ENCODE results near the gene PEX13. TPM values are rescaled to one million over a fixed set of nuclear protein-coding genes. Genes with fewer than 3 reads are reported as not detected.

The PEX13 gene
- total and polyA plus RNA-seq, 10 of the 15 experiments (the other 5 are each of a cell fraction or from before 2014, with no cell fraction given): 2.6 to 27.6 (median 17.8) TPM

DNA sequence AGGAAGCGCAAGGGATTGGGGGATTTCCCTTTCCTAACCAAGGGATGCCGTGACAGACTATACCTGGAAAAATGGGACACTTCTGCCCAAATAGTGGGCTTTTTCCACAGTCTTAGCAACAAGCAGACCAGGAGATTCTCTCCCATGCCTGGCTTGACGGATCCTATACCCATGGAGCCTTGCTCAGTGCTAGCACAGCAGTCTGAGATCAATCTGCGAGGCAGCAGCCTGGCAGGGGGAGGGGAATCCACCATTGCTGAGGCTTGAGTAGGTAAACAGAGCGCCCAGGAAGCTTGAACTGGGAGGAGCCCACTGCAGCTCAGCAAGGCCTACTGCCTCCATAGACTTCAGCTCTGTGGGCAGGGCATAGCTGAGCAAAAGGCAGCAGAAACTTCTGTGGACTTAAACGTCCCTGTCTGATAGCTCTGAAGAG lies 3.7 kb downstream of the PEX13 start (continued):
- TF ChIP-seq SKIL (IDR thresholded peaks at IDR 0.05; ENCODE audit: low read depth, poor library complexity, severe bottlenecking) (no peak), PAX8 (IDR thresholded peaks at IDR 0.05) (no peak), CBX5 (IDR thresholded peaks at IDR 0.05; ENCODE audit: low read depth) (no peak)
- TF ChIP-seq, protein P1, sequence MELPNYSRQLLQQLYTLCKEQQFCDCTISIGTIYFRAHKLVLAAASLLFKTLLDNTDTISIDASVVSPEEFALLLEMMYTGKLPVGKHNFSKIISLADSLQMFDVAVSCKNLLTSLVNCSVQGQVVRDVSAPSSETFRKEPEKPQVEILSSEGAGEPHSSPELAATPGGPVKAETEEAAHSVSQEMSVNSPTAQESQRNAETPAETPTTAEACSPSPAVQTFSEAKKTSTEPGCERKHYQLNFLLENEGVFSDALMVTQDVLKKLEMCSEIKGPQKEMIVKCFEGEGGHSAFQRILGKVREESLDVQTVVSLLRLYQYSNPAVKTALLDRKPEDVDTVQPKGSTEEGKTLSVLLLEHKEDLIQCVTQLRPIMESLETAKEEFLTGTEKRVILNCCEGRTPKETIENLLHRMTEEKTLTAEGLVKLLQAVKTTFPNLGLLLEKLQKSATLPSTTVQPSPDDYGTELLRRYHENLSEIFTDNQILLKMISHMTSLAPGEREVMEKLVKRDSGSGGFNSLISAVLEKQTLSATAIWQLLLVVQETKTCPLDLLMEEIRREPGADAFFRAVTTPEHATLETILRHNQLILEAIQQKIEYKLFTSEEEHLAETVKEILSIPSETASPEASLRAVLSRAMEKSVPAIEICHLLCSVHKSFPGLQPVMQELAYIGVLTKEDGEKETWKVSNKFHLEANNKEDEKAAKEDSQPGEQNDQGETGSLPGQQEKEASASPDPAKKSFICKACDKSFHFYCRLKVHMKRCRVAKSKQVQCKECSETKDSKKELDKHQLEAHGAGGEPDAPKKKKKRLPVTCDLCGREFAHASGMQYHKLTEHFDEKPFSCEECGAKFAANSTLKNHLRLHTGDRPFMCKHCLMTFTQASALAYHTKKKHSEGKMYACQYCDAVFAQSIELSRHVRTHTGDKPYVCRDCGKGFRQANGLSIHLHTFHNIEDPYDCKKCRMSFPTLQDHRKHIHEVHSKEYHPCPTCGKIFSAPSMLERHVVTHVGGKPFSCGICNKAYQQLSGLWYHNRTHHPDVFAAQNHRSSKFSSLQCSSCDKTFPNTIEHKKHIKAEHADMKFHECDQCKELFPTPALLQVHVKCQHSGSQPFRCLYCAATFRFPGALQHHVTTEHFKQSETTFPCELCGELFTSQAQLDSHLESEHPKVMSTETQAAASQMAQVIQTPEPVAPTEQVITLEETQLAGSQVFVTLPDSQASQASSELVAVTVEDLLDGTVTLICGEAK (IDR thresholded peaks at IDR 0.05; ENCODE audit: borderline replicate concordance): no peak

- Histone ChIP-seq H2AFZ (ENCODE audit: control insufficient read depth, low read depth, low read length) (no peak overlapping the region), H3K27me3 (replicated peaks in 1 of 2; ENCODE audit: control insufficient read depth in 2 of 2, insufficient read depth in 2 of 2, low read length in 1 of 2) (no peaks in the 10 kb centered on the region), H3K9ac (ENCODE audit: control insufficient read depth, insufficient read depth, low read length) (no peak overlapping the region), H3K4me1 (ENCODE audit: control insufficient read depth, insufficient read depth, low read length) (no peaks in the 10 kb centered on the region), H3K36me3 (ENCODE audit: control insufficient read depth in 2 of 2, insufficient read depth in 2 of 2, low read length in 1 of 2) (peaks cover 0 to 12% of the 10 kb centered on the region in 2 experiments; a peak in 2 of 4 replicates), H3K79me2 (ENCODE audit: control insufficient read depth, insufficient read depth, low read length) (peaks cover 28% of the 10 kb centered on the region), H3K4me2 (ENCODE audit: control insufficient read depth, insufficient read depth) (no peak overlapping the region), H3K27ac (ENCODE audit: control insufficient read depth, insufficient read depth) (no peak overlapping the region), H4K20me1 (ENCODE audit: control insufficient read depth, insufficient read depth) (no peaks in the 10 kb centered on the region), H3K4me3 (no peak overlapping the region), H3K9me3 (replicated peaks; ENCODE audit: control insufficient read depth, insufficient read depth, low read length) (peaks cover 9% of the 10 kb centered on the region; the same call in 2 of the 3 replicates)
- ATAC-seq (no peak), FAIRE-seq (no peak), DNase-seq (ENCODE audit: low read depth, low spot score) (no peak)
- RAD21 ChIA-PET (ENCODE audit: unreplicated experiment): no interaction called here
- CTCF ChIA-PET: no interaction called here
- SMC1A ChIA-PET (ENCODE audit: uncharacterized antibody, unreplicated experiment): no interaction called here
- POLR2A ChIA-PET: no interaction called here
- WGBS (ENCODE audit: insufficient coverage, insufficient replicate concordance, low lambda C conversion rate, missing lambda C conversion rate): 88% methylated on average over 4 of the region's 4 CpGs
- BruUV-seq (replicated peaks): no TSS peak
- in situ Hi-C loops (cut with MboI): no loop called here
- intact Hi-C loops (cut with micrococcal nuclease; ENCODE audit: unreplicated experiment): no loop called here
- no peak for TF ChIP-seq ZSCAN29 (IDR thresholded peaks at IDR 0.05)
- no peak for TF ChIP-seq HDAC6 (IDR thresholded peaks at IDR 0.05; ENCODE audit: unreplicated experiment)
- no peak for TF ChIP-seq SUZ12 (IDR thresholded peaks at IDR 0.05; ENCODE audit: unreplicated experiment)
- no peak for TF ChIP-seq POU2F2 (IDR thresholded peaks at IDR 0.05; ENCODE audit: borderline replicate concordance, low read depth, low read length)
- no peak for TF ChIP-seq CHD1 (IDR thresholded peaks at IDR 0.05; ENCODE audit: low read depth, low read length)
- no peak for TF ChIP-seq FOXM1 (IDR thresholded peaks at IDR 0.05; ENCODE audit: low read depth, low read length)
- no peak for TF ChIP-seq EZH2 (IDR thresholded peaks at IDR 0.05; ENCODE audit: borderline replicate concordance, control insufficient read depth, low read depth, low read length)
- TF ChIP-seq, protein P2, sequence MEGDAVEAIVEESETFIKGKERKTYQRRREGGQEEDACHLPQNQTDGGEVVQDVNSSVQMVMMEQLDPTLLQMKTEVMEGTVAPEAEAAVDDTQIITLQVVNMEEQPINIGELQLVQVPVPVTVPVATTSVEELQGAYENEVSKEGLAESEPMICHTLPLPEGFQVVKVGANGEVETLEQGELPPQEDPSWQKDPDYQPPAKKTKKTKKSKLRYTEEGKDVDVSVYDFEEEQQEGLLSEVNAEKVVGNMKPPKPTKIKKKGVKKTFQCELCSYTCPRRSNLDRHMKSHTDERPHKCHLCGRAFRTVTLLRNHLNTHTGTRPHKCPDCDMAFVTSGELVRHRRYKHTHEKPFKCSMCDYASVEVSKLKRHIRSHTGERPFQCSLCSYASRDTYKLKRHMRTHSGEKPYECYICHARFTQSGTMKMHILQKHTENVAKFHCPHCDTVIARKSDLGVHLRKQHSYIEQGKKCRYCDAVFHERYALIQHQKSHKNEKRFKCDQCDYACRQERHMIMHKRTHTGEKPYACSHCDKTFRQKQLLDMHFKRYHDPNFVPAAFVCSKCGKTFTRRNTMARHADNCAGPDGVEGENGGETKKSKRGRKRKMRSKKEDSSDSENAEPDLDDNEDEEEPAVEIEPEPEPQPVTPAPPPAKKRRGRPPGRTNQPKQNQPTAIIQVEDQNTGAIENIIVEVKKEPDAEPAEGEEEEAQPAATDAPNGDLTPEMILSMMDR (IDR thresholded peaks at IDR 0.05 in 2 of 3, conservative IDR thresholded peaks at IDR 0.05 in 1 of 3; ENCODE audit: control insufficient read depth in 2 of 3, extremely low read depth in 1 of 3, insufficient read depth in 1 of 3, low read depth in 3 of 3, low read length in 3 of 3): no peak
- TF ChIP-seq RAD21 (IDR thresholded peaks at IDR 0.05; ENCODE audit: insufficient read depth, low read depth, low read length): no peak
- TF ChIP-seq ZBED1 (IDR thresholded peaks at IDR 0.05; ENCODE audit: borderline replicate concordance): no peak
- TF ChIP-seq IRF4 (IDR thresholded peaks at IDR 0.05; ENCODE audit: low read depth, low read length): no peak
Measured at GRCh38 chr2:61023670-61024069, 6.2 kb downstream of the PEX13 start.

Data from GM12878 (cell line).